Esophagus (tissue), 2 donors: ENCODE results near the gene PTPN5. TPM values are rescaled to one million over a fixed set of nuclear protein-coding genes. Genes with fewer than 3 reads are reported as not detected.
"Not testable (repeated sequence)": the region's sequence is repeated elsewhere in the genome, so short reads cannot be mapped to it uniquely, and the experiment has no call there.

Source experiments
- H3K27ac ChIP-seq, 2 donors: one replicate each; pipeline ENCODE4 v1.5.1; 2013; ENCODE audit warnings: low read depth in 2 of 2, mild to moderate bottlenecking in 2 of 2, inconsistent platforms in 1 of 2, low read length in 1 of 2, moderate library complexity in 1 of 2
- H3K27me3 ChIP-seq, 2 donors: one replicate each; pipeline ENCODE4 v1.6.1; 2013; ENCODE audit warnings: low read length in 2 of 2, control low read depth in 1 of 2, mild to moderate bottlenecking in 1 of 2; ENCODE audit not compliant: insufficient read depth in 2 of 2, control insufficient read depth in 1 of 2
- H3K36me3 ChIP-seq, 2 donors: one replicate each; pipeline ENCODE4 v1.6.1; 2013; ENCODE audit warnings: low read length in 1 of 2; ENCODE audit not compliant: control insufficient read depth in 2 of 2, insufficient read depth in 2 of 2
- H3K4me1 ChIP-seq, 2 donors: one replicate each; pipeline ENCODE4 v1.6.1; 2013; ENCODE audit warnings: low read length in 1 of 2; ENCODE audit not compliant: control insufficient read depth in 2 of 2, insufficient read depth in 2 of 2
- H3K4me3 ChIP-seq, 2 donors: one replicate each; pipeline ENCODE4 v1.5.1; 2013; ENCODE audit warnings: low read length in 2 of 2, mild to moderate bottlenecking in 2 of 2, low read depth in 1 of 2, moderate library complexity in 1 of 2
- H3K9me3 ChIP-seq, 2 donors: one replicate each; pipeline ENCODE4 v1.6.1; 2013; ENCODE audit warnings: mild to moderate bottlenecking in 2 of 2, low read depth in 1 of 2, low read length in 1 of 2, moderate library complexity in 1 of 2; ENCODE audit not compliant: control insufficient read depth in 2 of 2, insufficient read depth in 1 of 2
- WGBS, 2 donors: extraction: QIAGEN DNeasy Blood & Tissue Kit; methylation state at CpG; one replicate each; pipeline ENCODE4 v1.1.7; 2013; 5-methylcytosine and 5-hydroxymethylcytosine counted together
- polyA plus RNA-seq, 2 donors: library from polyadenylated mRNA; stranded (reverse); fragments of 200-250 nt; gene quantifications; one replicate each; pipeline ENCODE4 v1.2.3, GENCODE V29; 2013
- donor health status: healthy with polysubstance abuse.
- donor health status: Bipolar disorder and iron deficiency.

The PTPN5 gene
- polyA plus RNA-seq, 2 donors: 0.21 to 0.47 TPM

- Histone ChIP-seq H3K4me3 (peak overlapping the region; percentile 70 to 75), H3K9me3 (no peaks in the 10 kb centered on the region), H3K36me3 (no peaks in the 10 kb centered on the region), H3K27ac (no peak overlapping the region), H3K4me1 (no peaks in the 10 kb centered on the region), H3K27me3 (no peaks in the 10 kb centered on the region)
- 11 to 12% methylated on average over 9 of the region's 9 CpGs for WGBS, 2 donors
Observed at GRCh38 chr11:18699269-18699596, 92.4 kb downstream of the PTPN5 start.

GRCh38 chr11:18698341-18699268 is 93.0 kb downstream of the PTPN5 start, which contains the start of gene TMEM86A:
TMEM86A (plus strand) TSS chr11:18698779; CDS start chr11:18698887, 108 bp downstream.
- H3K36me3 ChIP-seq: no peaks in the 10 kb centered on the region
- no peaks in the 10 kb centered on the region for H3K27me3 ChIP-seq
- peak within 1 kb of the TSS; percentile 52 to 63 for H3K27ac ChIP-seq
- H3K4me3 ChIP-seq: peak within 1 kb of the TSS; percentile 70 to 75
- H3K9me3 ChIP-seq: no peaks in the 10 kb centered on the region
- no peaks in the 10 kb centered on the region for H3K4me1 ChIP-seq
- WGBS, 2 donors: 0 to 1% methylated on average over 79 to 98 of the region's 98 CpGs

GRCh38 chr11:18697576-18697975 is 94.0 kb downstream of the PTPN5 start:
- no peak overlapping the region for H3K4me3 ChIP-seq
- no peaks in the 10 kb centered on the region for H3K36me3 ChIP-seq
- H3K4me1 ChIP-seq: no peaks in the 10 kb centered on the region
- H3K27me3 ChIP-seq: no peaks in the 10 kb centered on the region
- H3K9me3 ChIP-seq: no peaks in the 10 kb centered on the region
- H3K27ac ChIP-seq: no peak overlapping the region
- WGBS, 2 donors: 87% methylated on average over 4 of the region's 4 CpGs

GRCh38 chr11:18696638-18697225 is 94.9 kb downstream of the PTPN5 start:
- H3K36me3 ChIP-seq: no peaks in the 10 kb centered on the region
- H3K27me3 ChIP-seq: no peaks in the 10 kb centered on the region
- no peak overlapping the region for H3K4me3 ChIP-seq
- no peak overlapping the region for H3K27ac ChIP-seq
- no peaks in the 10 kb centered on the region for H3K9me3 ChIP-seq
- H3K4me1 ChIP-seq: no peaks in the 10 kb centered on the region
- WGBS, 2 donors: 86 to 87% methylated on average over 2 of the region's 2 CpGs

- H3K27ac ChIP-seq: no peak overlapping the region
- 62 to 68% methylated on average over 9 of the region's 9 CpGs for WGBS, 2 donors
- no peaks in the 10 kb centered on the region for H3K27me3 ChIP-seq
- H3K9me3 ChIP-seq: no peaks in the 10 kb centered on the region
- H3K4me3 ChIP-seq: no peak overlapping the region
- no peaks in the 10 kb centered on the region for H3K36me3 ChIP-seq
- H3K4me1 ChIP-seq: no peaks in the 10 kb centered on the region
Observed at GRCh38 chr11:18692941-18693760, 98.4 kb downstream of the PTPN5 start.

GRCh38 chr11:18691467-18692140 is 100.0 kb downstream of the PTPN5 start:
- not testable (repeated sequence) for H3K4me3 ChIP-seq, H3K9me3 ChIP-seq, H3K4me1 ChIP-seq, H3K36me3 ChIP-seq, H3K27me3 ChIP-seq, H3K27ac ChIP-seq
- WGBS, 2 donors: 78 to 79% methylated on average over 4 of the region's 4 CpGs

- H3K27me3 ChIP-seq: no peaks in the 10 kb centered on the region
- no peak overlapping the region for H3K4me3 ChIP-seq
- H3K9me3 ChIP-seq: no peaks in the 10 kb centered on the region
- no peaks in the 10 kb centered on the region for H3K4me1 ChIP-seq
- H3K27ac ChIP-seq: no peak overlapping the region
- H3K36me3 ChIP-seq: no peaks in the 10 kb centered on the region
- WGBS, 2 donors: 61 to 72% methylated on average over 1 of the region's 1 CpG
Observed at GRCh38 chr11:18684267-18684666, 107.3 kb downstream of the PTPN5 start.

GRCh38 chr11:18682466-18682865 is 109.1 kb downstream of the PTPN5 start:
- Histone ChIP-seq H3K27me3 (no peaks in the 10 kb centered on the region), H3K27ac (no peak overlapping the region), H3K9me3 (no peaks in the 10 kb centered on the region), H3K36me3 (no peaks in the 10 kb centered on the region), H3K4me1 (no peaks in the 10 kb centered on the region), H3K4me3 (no peak overlapping the region)
- WGBS, 2 donors: 97 to 98% methylated on average over 3 of the region's 3 CpGs

GRCh38 chr11:18681949-18682348 is 109.6 kb downstream of the PTPN5 start:
- H3K27ac ChIP-seq, H3K9me3 ChIP-seq, H3K27me3 ChIP-seq, H3K4me3 ChIP-seq, H3K4me1 ChIP-seq, H3K36me3 ChIP-seq: not testable (repeated sequence)
- 69 to 75% methylated on average over 1 of the region's 1 CpG for WGBS, 2 donors
